H9 (cell line): ENCODE data around the gene C17orf113. TPM values are rescaled to one million over a fixed set of nuclear protein-coding genes. Genes with fewer than 3 reads are reported as not detected.

Experiments
- DNase-seq: peaks from one replicate; pipeline ENCODE4 v3.0.0-alpha.2; 2017
- H2AFZ ChIP-seq: one replicate; pipeline ENCODE4 v1.6.1; 2013; ENCODE audit warnings: mild to moderate bottlenecking, low read length, control low read depth, moderate library complexity
- H2AK5ac ChIP-seq: 2 replicates; pipeline ENCODE4 v1.6.1; 2013; ENCODE audit warnings: low read length, control low read depth, mixed read lengths; ENCODE audit not compliant: insufficient read length
- H2BK120ac ChIP-seq: one replicate; pipeline ENCODE4 v1.6.1; 2013; ENCODE audit warnings: low read depth, mild to moderate bottlenecking, low read length, control low read depth, inconsistent platforms; ENCODE audit not compliant: poor library complexity, severe bottlenecking
- H2BK12ac ChIP-seq: 2 replicates; pipeline ENCODE4 v1.6.1; 2013; ENCODE audit warnings: low read length, control low read depth, mixed read lengths, low read depth; ENCODE audit not compliant: insufficient read length
- H2BK15ac ChIP-seq: 2 replicates; pipeline ENCODE4 v1.6.1; 2013; ENCODE audit warnings: low read depth, low read length, control low read depth
- H2BK20ac ChIP-seq: one replicate; pipeline ENCODE4 v1.6.1; 2013; ENCODE audit warnings: low read depth, mild to moderate bottlenecking, low read length, control low read depth, inconsistent platforms; ENCODE audit not compliant: poor library complexity, severe bottlenecking
- H2BK5ac ChIP-seq: 2 replicates; pipeline ENCODE4 v1.6.1; 2013; ENCODE audit warnings: low read length, control low read depth, mixed read lengths; ENCODE audit not compliant: insufficient read length
- H3K14ac ChIP-seq: 2 replicates; pipeline ENCODE4 v1.6.1; 2013; ENCODE audit warnings: low read length, control low read depth; ENCODE audit not compliant: insufficient read depth
- H3K18ac ChIP-seq: 2 replicates; pipeline ENCODE4 v1.6.1; 2013; ENCODE audit warnings: low read depth, mild to moderate bottlenecking, mixed read lengths, low read length, control low read depth; ENCODE audit not compliant: insufficient read length
- H3K23ac ChIP-seq: 2 replicates; pipeline ENCODE4 v1.6.1; 2013; ENCODE audit warnings: low read length, control low read depth, mixed read lengths, low read depth; ENCODE audit not compliant: insufficient read length
- H3K23me2 ChIP-seq: 2 replicates; pipeline ENCODE4 v1.6.1; 2013; ENCODE audit warnings: low read depth, mild to moderate bottlenecking, mixed read lengths, low read length, control low read depth; ENCODE audit not compliant: insufficient read length, poor library complexity, severe bottlenecking
- H3K27ac ChIP-seq: 2 replicates; pipeline ENCODE4 v1.5.1; 2013; ENCODE audit warnings: low read length, control low read depth, mixed read lengths, low read depth; ENCODE audit not compliant: insufficient read length
- H3K27me3 ChIP-seq: 2 replicates; pipeline ENCODE4 v1.6.1; 2013; ENCODE audit warnings: low read length, control low read depth, inconsistent platforms; ENCODE audit not compliant: insufficient read depth
- H3K4ac ChIP-seq: 2 replicates; pipeline ENCODE4 v1.6.1; 2013; ENCODE audit warnings: low read depth, mild to moderate bottlenecking, control low read depth, inconsistent platforms, low read length, moderate library complexity
- H3K4me1 ChIP-seq: 2 replicates; pipeline ENCODE4 v1.6.1; 2013; ENCODE audit warnings: low read length, control low read depth, inconsistent platforms; ENCODE audit not compliant: insufficient read depth
- H3K4me2 ChIP-seq: 2 replicates; pipeline ENCODE4 v1.6.1; 2013; ENCODE audit warnings: low read length, control low read depth, mixed read lengths; ENCODE audit not compliant: insufficient read length, insufficient read depth
- H3K56ac ChIP-seq: 2 replicates; pipeline ENCODE4 v1.6.1; 2013; ENCODE audit warnings: low read depth, mild to moderate bottlenecking, mixed read lengths, low read length, control low read depth; ENCODE audit not compliant: insufficient read length
- H3K79me1 ChIP-seq: 2 replicates; pipeline ENCODE4 v1.6.1; 2013; ENCODE audit warnings: low read depth, mild to moderate bottlenecking, moderate library complexity, low read length, control low read depth, inconsistent platforms; ENCODE audit not compliant: insufficient read depth, poor library complexity, severe bottlenecking
- H3K79me2 ChIP-seq: 2 replicates; pipeline ENCODE4 v1.6.1; 2013; ENCODE audit warnings: low read length, control low read depth, inconsistent platforms; ENCODE audit not compliant: insufficient read depth
- H3K9ac ChIP-seq: 2 replicates; pipeline ENCODE4 v1.6.1; 2013; ENCODE audit warnings: low read length, control low read depth, mixed read lengths; ENCODE audit not compliant: insufficient read length; ENCODE audit errors: extremely low read depth
- H3K9me3 ChIP-seq: one replicate; pipeline ENCODE4 v1.6.1; 2013; ENCODE audit warnings: low read depth, low read length, inconsistent platforms; ENCODE audit not compliant: control insufficient read depth
- H3T11ph ChIP-seq: one replicate; pipeline ENCODE4 v1.6.1; 2013; ENCODE audit warnings: mild to moderate bottlenecking, low read length, control low read depth, inconsistent platforms
- H4K20me1 ChIP-seq: one replicate; pipeline ENCODE4 v1.6.1; 2013; ENCODE audit not compliant: control insufficient read depth, insufficient read length, insufficient read depth
- H4K5ac ChIP-seq: 2 replicates; pipeline ENCODE4 v1.6.1; 2013; ENCODE audit warnings: low read depth, mild to moderate bottlenecking, mixed read lengths, low read length, control low read depth; ENCODE audit not compliant: insufficient read length
- H4K8ac ChIP-seq: replicated peaks from 2 replicates; pipeline ENCODE4 v1.6.1; 2013; ENCODE audit warnings: low read length, control low read depth, mixed read lengths, low read depth; ENCODE audit not compliant: insufficient read length
- H4K91ac ChIP-seq: 2 replicates; pipeline ENCODE4 v1.6.1; 2013; ENCODE audit warnings: low read depth, mild to moderate bottlenecking, moderate library complexity, mixed read lengths, low read length, control low read depth; ENCODE audit not compliant: insufficient read length
- H3K27ac Mint-ChIP-seq, 3 experiments: 2 replicates in 2 of 3; 3 replicates in 1 of 3; pipeline ENCODE4 v1.8.0; 2020 to 2021; ENCODE audit warnings: mixed read lengths in 3 of 3, mild to moderate bottlenecking in 1 of 3, moderate library complexity in 1 of 3
- H3K27me3 Mint-ChIP-seq: 2 replicates; pipeline ENCODE4 v1.8.0; 2021; ENCODE audit warnings: low read depth, mild to moderate bottlenecking, moderate library complexity, mixed read lengths
- H3K36me3 Mint-ChIP-seq, 3 experiments: 2 replicates in 2 of 3; 3 replicates in 1 of 3; pipeline ENCODE4 v1.8.0; 2020 to 2021; ENCODE audit warnings: low read depth in 3 of 3, mixed read lengths in 3 of 3; ENCODE audit not compliant: insufficient read depth in 1 of 3
- H3K4me1 Mint-ChIP-seq, 2 experiments: 2 replicates each; pipeline ENCODE4 v1.8.0; 2020; ENCODE audit warnings: mixed read lengths in 2 of 2
- H3K4me3 Mint-ChIP-seq, 2 experiments: 2 replicates in 1 of 2; 3 replicates in 1 of 2; pipeline ENCODE4 v1.8.0; 2020 to 2021; ENCODE audit warnings: mild to moderate bottlenecking in 2 of 2, mixed read lengths in 2 of 2, moderate library complexity in 1 of 2
- H3K9me3 Mint-ChIP-seq, 2 experiments: 2 replicates in 1 of 2; 3 replicates in 1 of 2; pipeline ENCODE4 v1.8.0; 2020; ENCODE audit warnings: mild to moderate bottlenecking in 2 of 2, mixed read lengths in 2 of 2, moderate library complexity in 1 of 2
- CTCF ChIP-seq: fragments of 200-600 bp; sonication (generic); conservative IDR thresholded peaks from 3 replicates; pipeline ENCODE4 v1.8.0; 2021; ENCODE audit warnings: antibody characterized with exemption, mild to moderate bottlenecking
- WGBS: extraction: QIAGEN DNeasy Blood & Tissue Kit; methylation state at CpG from one replicate; pipeline ENCODE4 v1.1.7; 2013; ENCODE audit warnings: missing lambda C conversion rate, low lambda C conversion rate, mixed read lengths; ENCODE audit not compliant: insufficient read length; ENCODE audit errors: extremely low coverage; 5-methylcytosine and 5-hydroxymethylcytosine counted together
- total RNA-seq: library from RNA; stranded (reverse); gene quantifications from 2 replicates; pipeline ENCODE4 v1.2.1, GENCODE V29; 2021

The C17orf113 gene
- total RNA-seq, 1 experiment from 2014 or later: 1.0 TPM

- Histone ChIP-seq H3K14ac (no peak overlapping the region), H3K4me1 (no peaks in the 10 kb centered on the region), H2BK5ac (no peak overlapping the region), H3K9ac (no peak overlapping the region), H2AK5ac (no peak overlapping the region), H4K91ac (no peak overlapping the region), H2BK120ac (no peak overlapping the region), H2AFZ (no peak overlapping the region), H3K4me2 (no peak overlapping the region), H4K8ac (no peak overlapping the region), H3K4ac (no peak overlapping the region), H3K79me2 (no peaks in the 10 kb centered on the region), H2BK20ac (no peak overlapping the region), H4K20me1 (no peaks in the 10 kb centered on the region), H3K9me3 (no peaks in the 10 kb centered on the region), H4K5ac (no peak overlapping the region), H3K27ac (no peak overlapping the region), H3K23ac (no peak overlapping the region), H2BK15ac (no peak overlapping the region), H3K56ac (no peak overlapping the region), H3K18ac (no peak overlapping the region), H3K79me1 (no peaks in the 10 kb centered on the region), H3T11ph (no peak overlapping the region), H2BK12ac (no peak overlapping the region), H3K23me2 (no peaks in the 10 kb centered on the region), H3K27me3 (no peaks in the 10 kb centered on the region)
- Mint-ChIP-seq H3K27me3 (no peaks in the 10 kb centered on the region; the same call in 1 of the 2 replicates), H3K27ac (no peak overlapping the region; a peak in 2 of 7 replicates), H3K36me3 (no peaks in the 10 kb centered on the region; a peak in 1 of 7 replicates), H3K9me3 (no peaks in the 10 kb centered on the region), H3K4me3 (no peak overlapping the region), H3K4me1 (peaks cover 10 to 19% of the 10 kb centered on the region in 2 experiments)
- no peak for TF ChIP-seq CTCF
- DNase-seq: no peak
- no CpG with 5 or more reads among the region's 8 CpGs for WGBS
Measured at GRCh38 chr17:42078396-42079043, 28.1 kb upstream of the C17orf113 start.
